ENCODE measurements around the gene POLE3.

DNA sequence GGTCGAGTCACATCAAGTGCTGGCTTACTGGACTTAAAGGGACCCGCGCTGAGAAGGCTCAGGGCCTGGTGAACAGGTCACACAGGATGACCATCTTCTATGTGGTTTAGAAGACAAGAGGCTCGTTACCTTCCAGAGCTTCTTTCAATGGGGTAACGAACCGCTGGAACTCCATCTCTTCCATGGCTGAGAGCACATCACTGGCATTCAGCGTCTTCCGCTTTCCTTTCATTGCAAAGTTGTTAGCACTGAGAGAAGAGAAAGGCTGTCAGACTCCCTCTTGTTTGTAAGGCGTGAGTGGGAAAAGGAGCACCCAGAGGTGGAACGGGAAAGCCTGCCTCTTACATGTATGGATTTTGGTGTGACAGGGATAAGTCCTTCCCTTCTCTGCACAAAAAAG lies 994 bp downstream of the POLE3 start:
- TF ChIP-seq, protein P1, sequence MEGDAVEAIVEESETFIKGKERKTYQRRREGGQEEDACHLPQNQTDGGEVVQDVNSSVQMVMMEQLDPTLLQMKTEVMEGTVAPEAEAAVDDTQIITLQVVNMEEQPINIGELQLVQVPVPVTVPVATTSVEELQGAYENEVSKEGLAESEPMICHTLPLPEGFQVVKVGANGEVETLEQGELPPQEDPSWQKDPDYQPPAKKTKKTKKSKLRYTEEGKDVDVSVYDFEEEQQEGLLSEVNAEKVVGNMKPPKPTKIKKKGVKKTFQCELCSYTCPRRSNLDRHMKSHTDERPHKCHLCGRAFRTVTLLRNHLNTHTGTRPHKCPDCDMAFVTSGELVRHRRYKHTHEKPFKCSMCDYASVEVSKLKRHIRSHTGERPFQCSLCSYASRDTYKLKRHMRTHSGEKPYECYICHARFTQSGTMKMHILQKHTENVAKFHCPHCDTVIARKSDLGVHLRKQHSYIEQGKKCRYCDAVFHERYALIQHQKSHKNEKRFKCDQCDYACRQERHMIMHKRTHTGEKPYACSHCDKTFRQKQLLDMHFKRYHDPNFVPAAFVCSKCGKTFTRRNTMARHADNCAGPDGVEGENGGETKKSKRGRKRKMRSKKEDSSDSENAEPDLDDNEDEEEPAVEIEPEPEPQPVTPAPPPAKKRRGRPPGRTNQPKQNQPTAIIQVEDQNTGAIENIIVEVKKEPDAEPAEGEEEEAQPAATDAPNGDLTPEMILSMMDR (conservative IDR thresholded peaks at IDR 0.05; ENCODE audit: low read depth in 2 of 2): no peak
- no peak for TF ChIP-seq EZH2 (IDR thresholded peaks at IDR 0.05; ENCODE audit: low read depth, unreplicated experiment)
- TF ChIP-seq, protein P2, sequence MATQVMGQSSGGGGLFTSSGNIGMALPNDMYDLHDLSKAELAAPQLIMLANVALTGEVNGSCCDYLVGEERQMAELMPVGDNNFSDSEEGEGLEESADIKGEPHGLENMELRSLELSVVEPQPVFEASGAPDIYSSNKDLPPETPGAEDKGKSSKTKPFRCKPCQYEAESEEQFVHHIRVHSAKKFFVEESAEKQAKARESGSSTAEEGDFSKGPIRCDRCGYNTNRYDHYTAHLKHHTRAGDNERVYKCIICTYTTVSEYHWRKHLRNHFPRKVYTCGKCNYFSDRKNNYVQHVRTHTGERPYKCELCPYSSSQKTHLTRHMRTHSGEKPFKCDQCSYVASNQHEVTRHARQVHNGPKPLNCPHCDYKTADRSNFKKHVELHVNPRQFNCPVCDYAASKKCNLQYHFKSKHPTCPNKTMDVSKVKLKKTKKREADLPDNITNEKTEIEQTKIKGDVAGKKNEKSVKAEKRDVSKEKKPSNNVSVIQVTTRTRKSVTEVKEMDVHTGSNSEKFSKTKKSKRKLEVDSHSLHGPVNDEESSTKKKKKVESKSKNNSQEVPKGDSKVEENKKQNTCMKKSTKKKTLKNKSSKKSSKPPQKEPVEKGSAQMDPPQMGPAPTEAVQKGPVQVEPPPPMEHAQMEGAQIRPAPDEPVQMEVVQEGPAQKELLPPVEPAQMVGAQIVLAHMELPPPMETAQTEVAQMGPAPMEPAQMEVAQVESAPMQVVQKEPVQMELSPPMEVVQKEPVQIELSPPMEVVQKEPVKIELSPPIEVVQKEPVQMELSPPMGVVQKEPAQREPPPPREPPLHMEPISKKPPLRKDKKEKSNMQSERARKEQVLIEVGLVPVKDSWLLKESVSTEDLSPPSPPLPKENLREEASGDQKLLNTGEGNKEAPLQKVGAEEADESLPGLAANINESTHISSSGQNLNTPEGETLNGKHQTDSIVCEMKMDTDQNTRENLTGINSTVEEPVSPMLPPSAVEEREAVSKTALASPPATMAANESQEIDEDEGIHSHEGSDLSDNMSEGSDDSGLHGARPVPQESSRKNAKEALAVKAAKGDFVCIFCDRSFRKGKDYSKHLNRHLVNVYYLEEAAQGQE (IDR thresholded peaks at IDR 0.05; ENCODE audit: unreplicated experiment): no peak
- TF ChIP-seq, protein P3, sequence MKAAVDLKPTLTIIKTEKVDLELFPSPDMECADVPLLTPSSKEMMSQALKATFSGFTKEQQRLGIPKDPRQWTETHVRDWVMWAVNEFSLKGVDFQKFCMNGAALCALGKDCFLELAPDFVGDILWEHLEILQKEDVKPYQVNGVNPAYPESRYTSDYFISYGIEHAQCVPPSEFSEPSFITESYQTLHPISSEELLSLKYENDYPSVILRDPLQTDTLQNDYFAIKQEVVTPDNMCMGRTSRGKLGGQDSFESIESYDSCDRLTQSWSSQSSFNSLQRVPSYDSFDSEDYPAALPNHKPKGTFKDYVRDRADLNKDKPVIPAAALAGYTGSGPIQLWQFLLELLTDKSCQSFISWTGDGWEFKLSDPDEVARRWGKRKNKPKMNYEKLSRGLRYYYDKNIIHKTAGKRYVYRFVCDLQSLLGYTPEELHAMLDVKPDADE (IDR thresholded peaks at IDR 0.05): no peak
